Upper lobe of left lung (tissue), 4 donors: ENCODE results near the gene USP6NL.

ENCODE experiments used
- POLR2A ChIP-seq, 4 donors: fragments of 450-650 bp; IDR thresholded peaks; one replicate each; pipeline ENCODE4 v1.5.1; 2016 to 2017; ENCODE audit warnings: antibody characterized with exemption in 4 of 4, mild to moderate bottlenecking in 2 of 4
- POLR2AphosphoS5 ChIP-seq, 2 donors: sonication (generic); formaldehyde crosslinking; IDR thresholded peaks; one replicate each; pipeline ENCODE4 v1.5.1; 2017; ENCODE audit warnings: antibody characterized with exemption in 2 of 2

- TF ChIP-seq POLR2AphosphoS5 (IDR thresholded peaks at IDR 0.05) (no peak), POLR2A (IDR thresholded peaks at IDR 0.05) (no peak)
Observed at GRCh38 chr10:11444531-11445228, 166.8 kb downstream of the USP6NL start.
